ENCODE results near the gene ZCCHC14.
"Not testable (repeated sequence)": the region's sequence is repeated elsewhere in the genome, so short reads cannot be mapped to it uniquely, and the experiment has no call there.

Gene ZCCHC14

DNA sequence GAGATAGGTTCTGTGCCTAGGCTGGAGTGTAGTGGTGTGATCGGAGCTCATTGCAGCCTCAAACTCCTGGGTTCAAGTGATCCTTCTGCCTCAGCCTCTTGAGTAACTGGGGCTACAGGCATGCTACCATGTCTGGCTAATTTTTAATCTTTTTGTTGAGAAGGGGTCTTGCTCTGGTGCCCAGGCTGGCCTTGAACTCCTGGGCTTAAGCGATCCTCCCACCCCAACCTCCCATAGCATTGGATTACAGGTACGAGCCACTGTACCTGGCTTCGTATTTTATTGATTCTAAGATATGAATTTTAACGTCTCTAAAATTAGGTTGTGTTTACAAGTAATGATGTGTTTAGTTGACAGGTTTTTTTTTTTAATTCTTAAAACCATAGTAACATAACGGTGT lies 30.8 kb upstream of the ZCCHC14 start:
- not testable (repeated sequence) for FAIRE-seq

DNA sequence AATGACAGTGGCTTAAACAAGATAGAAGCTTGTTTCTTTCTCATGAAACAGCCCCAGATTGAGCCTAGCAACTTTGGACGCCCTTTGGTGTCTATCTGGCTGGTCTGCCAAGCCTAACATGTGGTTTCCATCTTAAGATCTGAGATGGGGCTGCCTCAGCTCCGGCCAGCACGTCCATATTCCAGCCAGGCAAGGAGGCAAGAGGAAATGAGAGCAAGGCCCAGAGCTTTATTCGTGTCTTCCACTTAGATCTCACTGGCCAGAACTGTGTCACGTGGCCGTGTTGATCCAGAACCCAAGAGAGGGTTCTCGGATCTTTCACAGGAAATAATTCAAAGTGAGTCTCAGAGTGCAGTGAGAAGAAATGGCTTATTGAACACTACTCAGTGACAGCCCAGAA lies 28.9 kb upstream of the ZCCHC14 start:
- not testable (repeated sequence) for FAIRE-seq

DNA sequence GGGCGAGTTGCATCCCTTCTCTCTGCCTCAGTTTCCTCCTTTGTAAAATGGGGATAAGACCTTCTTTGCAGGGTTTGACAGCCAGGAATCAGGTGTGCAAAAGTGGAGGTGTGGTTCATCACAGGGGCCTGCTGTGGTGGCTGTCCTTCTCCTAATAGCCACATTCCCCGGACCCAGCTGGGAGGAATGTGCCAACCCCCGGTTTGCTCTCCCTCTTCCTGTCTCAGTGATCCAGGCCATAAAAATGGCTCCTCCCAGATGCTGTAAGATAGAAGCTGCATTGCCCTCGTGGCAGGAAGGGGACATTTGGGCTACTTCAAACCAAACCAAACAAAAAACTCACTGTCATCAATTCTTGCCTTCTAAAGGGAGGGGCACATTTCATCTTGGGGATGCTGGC lies 26.3 kb upstream of the ZCCHC14 start:
- not testable (repeated sequence) for FAIRE-seq

GRCh38 chr16:87518430-87519051 lies 25.7 kb upstream of the ZCCHC14 start:
- not testable (repeated sequence) for FAIRE-seq

- FAIRE-seq, result not testable (repeated sequence)
These were observed 25.0 kb upstream of the ZCCHC14 start for GRCh38 chr16:87517610-87518429.

- FAIRE-seq, result no peak
These were observed 23.5 kb upstream of the ZCCHC14 start for GRCh38 chr16:87516361-87516760.

- FAIRE-seq, result no peak
These were observed 22.9 kb upstream of the ZCCHC14 start for GRCh38 chr16:87515475-87516330.

- not testable (repeated sequence) for FAIRE-seq
These were observed 17.0 kb upstream of the ZCCHC14 start for GRCh38 chr16:87509778-87510177.

GRCh38 chr16:87507351-87508069 lies 14.7 kb upstream of the ZCCHC14 start:
- no peak for FAIRE-seq

DNA sequence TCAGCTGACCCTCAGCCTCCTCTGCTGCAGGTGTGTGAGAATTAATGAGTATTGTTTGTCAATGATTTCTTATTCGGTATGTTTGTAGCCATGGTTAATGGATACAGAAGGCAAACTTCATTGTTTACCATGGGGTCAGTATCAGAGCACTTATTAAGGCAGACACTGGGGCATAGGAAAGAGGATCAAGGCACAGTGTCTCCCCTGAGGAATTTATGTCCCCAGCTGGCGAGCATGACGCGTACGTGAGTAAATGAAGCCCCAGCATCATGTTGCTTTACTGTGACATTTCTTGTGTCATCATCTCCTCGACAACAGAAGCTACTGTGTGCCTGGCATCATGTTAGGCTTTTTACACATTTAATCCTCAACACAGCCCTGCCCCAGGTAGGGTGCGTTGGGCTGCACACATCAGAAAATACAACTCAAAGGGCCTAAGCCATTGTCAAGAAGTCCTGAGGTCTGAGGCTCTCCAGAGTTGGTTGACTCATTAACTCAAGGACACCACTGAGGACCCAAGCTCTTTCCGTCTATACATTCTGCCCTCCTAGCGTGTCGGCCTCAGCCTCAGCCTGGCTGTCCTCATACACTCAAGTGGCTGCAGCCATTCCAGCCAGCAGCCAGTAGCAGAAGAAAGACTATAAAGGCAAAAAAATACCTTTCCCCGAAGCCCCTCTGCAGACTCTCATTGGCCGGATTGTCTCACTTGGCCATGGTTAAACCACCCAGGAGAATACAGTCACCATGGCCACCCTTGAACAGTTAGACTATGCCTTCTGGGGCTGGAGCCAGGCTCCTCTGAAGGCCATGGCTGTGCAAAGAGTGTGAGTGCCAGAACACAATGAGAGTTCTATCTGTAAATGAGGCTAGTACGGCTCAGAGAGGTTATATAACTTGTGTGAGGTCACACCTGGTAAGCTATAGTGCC lies 13.9 kb upstream of the ZCCHC14 start:
- FAIRE-seq, result no peak

- no peak for FAIRE-seq
These were observed 13.0 kb upstream of the ZCCHC14 start for GRCh38 chr16:87505834-87506233.

DNA sequence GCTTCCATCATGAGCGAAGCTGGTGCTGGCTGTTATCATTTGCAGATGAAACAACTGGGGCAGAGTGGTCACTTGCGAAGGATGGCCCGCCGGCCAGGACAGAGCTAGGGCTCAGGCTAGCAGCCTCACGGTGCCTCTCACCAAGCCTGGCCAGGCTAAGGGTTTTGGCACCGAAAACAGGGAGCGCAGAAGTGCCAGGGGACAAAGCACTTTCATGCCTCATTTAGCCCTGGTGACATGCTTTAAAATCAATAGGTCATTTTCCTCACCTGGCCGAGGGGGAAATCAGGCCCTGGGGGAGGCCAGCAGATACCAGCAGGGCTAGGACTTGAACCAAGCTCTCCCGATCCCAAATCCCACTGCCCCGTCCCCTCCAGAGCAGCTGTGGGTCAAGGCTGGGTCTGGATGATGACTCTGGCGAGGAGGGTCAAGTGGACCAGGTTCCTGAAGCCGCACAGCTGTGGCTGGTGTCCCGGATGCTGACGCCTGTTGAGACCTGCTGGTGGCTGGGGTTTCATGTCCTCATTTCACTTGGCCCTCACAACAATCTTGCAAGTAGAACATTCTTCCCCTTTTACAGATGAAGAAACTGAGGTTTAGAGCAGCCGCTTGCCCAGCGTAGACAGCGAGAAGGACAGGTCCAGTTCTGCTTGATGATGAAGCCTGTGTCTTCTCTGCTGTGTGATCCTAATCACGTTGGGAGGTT lies 10.6 kb upstream of the ZCCHC14 start:
- not testable (repeated sequence) for FAIRE-seq

- FAIRE-seq, result no peak
These were observed 9.6 kb upstream of the ZCCHC14 start for GRCh38 chr16:87502308-87502969.

DNA sequence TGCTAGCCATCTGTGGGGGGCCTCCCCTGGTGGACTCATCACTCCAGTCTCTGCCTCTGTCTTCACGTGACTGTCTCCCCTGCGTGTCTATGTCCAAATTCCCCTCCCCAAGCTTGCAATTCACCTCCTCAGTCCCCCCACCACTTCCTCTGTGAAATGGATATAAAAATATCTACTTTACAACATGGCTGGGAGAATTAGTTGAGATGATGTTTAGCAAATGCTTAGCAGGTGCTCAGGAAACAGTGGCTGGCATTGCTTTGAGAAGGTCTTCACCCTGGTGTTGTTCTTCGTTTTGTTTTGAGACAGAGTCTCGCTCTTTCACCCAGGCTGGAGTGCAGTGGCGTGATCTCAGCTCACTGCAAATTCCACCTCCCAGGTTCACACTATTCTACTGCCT lies 8.3 kb upstream of the ZCCHC14 start:
- FAIRE-seq, result no peak

GRCh38 chr16:87499189-87499486 lies 6.3 kb upstream of the ZCCHC14 start:
- no peak for FAIRE-seq

DNA sequence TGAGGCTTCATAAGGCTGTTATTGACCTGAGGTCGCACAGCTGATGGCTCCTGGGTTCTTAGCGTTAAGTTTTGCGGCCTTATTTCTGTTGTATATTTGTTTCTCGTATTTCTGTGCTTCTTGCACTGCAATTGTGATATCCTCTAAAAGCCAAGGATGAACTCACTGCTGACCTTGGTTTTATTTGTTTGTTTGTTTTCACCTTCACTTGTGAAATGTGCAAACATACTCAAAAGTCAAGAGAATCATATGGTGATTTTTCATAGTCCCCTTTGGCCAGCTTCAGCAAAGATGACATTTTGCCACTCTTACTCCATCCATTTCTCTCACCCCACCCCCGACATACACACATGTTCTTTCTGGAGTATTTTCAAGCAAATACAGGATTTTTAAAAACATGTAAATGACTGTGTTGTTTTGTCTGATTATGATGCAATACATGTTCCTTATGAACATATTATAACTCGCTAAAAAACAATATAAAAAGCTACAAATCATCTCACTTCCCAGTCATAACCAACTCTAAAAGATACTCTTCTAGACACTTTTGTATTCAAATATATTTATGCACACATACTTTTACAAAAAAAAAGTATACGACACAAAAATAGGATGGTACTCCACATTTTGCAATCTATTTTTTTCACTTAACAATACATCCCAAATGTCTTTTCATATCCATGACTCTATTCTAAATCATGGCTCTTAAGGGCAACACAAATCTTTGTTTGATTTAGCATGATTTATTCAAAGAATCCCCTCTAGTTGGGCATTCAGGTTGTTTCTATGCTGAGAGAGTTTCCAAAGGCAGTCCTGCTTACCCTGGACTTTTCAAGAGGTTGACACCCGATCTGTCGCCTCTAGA lies 5.7 kb upstream of the ZCCHC14 start:
- FAIRE-seq, result no peak

GRCh38 chr16:87497767-87498290 lies 5.0 kb upstream of the ZCCHC14 start:
- FAIRE-seq, result not testable (repeated sequence)

DNA sequence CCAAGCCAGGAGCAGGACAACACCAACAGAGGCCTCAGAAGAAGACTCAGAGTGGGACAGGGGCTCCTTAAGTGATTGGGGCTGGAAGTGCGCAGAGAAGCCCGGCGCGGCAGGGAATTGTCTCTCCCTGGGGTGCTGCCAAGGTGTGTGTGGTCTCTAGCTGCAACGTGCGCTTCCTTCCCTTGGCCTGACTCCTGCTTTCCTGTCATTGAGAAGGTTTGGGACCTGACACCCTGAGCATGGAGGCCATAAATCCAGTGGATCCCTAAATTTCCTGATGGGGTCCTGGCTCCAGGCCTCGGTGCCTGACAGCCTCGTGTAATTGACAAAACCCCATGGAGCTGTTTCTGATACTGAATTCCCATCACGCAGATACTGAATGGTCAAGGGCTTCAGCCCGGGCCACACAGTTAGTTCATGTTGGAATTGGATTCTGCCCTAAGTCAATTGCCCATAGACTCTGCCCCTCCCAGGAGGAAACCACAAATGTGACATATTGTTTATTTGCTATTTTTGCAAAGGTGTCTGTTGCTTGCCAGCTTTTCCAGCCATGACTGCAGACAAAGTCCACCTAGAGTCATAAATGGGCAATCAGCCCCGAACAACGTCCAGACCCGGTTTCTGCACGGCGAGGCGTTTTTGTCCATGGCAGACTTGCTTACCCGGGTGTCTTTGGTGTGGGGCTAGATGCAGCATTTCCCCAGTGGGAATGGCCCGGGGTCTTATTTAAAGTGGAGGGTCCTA lies 4.4 kb upstream of the ZCCHC14 start:
- FAIRE-seq, result not testable (repeated sequence)

DNA sequence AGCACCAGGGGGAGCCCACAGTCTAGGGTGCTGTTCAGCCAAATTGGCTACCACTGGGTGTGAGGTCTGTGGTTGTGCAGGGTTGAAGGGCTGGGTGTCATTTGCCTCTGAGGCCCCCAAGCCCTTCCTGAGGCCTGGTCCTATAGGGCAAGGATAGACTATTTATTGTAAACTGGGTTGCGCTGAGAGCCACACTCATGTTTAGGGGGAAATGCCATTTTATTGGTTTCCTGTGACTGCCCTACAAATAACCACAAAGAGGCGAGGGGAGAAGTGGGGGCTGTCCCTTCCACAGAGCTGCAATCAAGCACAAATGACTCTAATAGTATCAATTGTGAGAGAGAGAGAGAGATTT lies 3.6 kb upstream of the ZCCHC14 start:
- FAIRE-seq, result no peak
